Transverse colon (tissue), 4 donors: ENCODE measurements around the gene QKI. TPM values are rescaled to one million over a fixed set of nuclear protein-coding genes. Genes with fewer than 3 reads are reported as not detected.

Source experiments
- DNase-seq: peaks from one replicate; pipeline ENCODE4 v3.0.0-alpha.2; 2019
- H3K27ac ChIP-seq, 4 donors: fragments of 200-600 bp; sonication (generic); 2 replicates each; pipeline ENCODE4 v1.5.1; 2016 to 2018; ENCODE audit warnings: inconsistent platforms in 4 of 4
- H3K27me3 ChIP-seq: fragments of 200-600 bp; sonication (generic); 2 replicates; pipeline ENCODE4 v1.5.1; 2017; ENCODE audit warnings: inconsistent platforms
- H3K36me3 ChIP-seq, 4 donors: fragments of 200-600 bp; sonication (generic); 2 replicates each; pipeline ENCODE4 v1.5.1; 2017 to 2019; ENCODE audit warnings: inconsistent platforms in 4 of 4
- H3K4me1 ChIP-seq, 4 donors: fragments of 200-600 bp; sonication (generic); 2 replicates each; pipeline ENCODE4 v1.5.1; 2017 to 2020; ENCODE audit warnings: inconsistent platforms in 4 of 4
- H3K4me3 ChIP-seq, 4 donors: fragments of 200-600 bp; sonication (generic); 1 replicate in 1 of 4; 2 replicates in 3 of 4; pipeline versions ENCODE4 v1.5.1 to v1.6.1; 2017 to 2019; ENCODE audit warnings: inconsistent platforms in 4 of 4
- H3K9me3 ChIP-seq, 2 donors: fragments of 200-600 bp; sonication (generic); 2 replicates each; pipeline ENCODE4 v1.5.1; 2017 to 2019; ENCODE audit warnings: inconsistent platforms in 2 of 2
- CTCF ChIP-seq, 5 experiments: fragments of 200-600 bp in 3 of 5; fragments of 450-650 bp in 2 of 5; sonication (generic) in 3 of 5; IDR thresholded peaks; 1 replicate in 2 of 5; 2 replicates in 3 of 5; pipeline ENCODE4 v1.5.1; 2016 to 2017; ENCODE audit warnings: antibody characterized with exemption in 5 of 5, inconsistent platforms in 3 of 5, mild to moderate bottlenecking in 2 of 5, moderate library complexity in 1 of 5
- EP300 ChIP-seq: sonication (generic); formaldehyde crosslinking; IDR thresholded peaks from one replicate; pipeline ENCODE4 v1.6.1; 2017; ENCODE audit warnings: antibody characterized with exemption, low read depth
- POLR2A ChIP-seq: fragments of 450-650 bp; IDR thresholded peaks from one replicate; pipeline ENCODE4 v1.6.1; 2016; ENCODE audit warnings: antibody characterized with exemption, mild to moderate bottlenecking, moderate library complexity
- POLR2AphosphoS5 ChIP-seq, 3 donors: sonication (generic); formaldehyde crosslinking; IDR thresholded peaks; one replicate each; pipeline ENCODE4 v1.6.1; 2016; ENCODE audit warnings: antibody characterized with exemption in 3 of 3
- WGBS, 2 donors: methylation state at CpG; one replicate each; pipeline ENCODE4 v1.1.5; 2018; ENCODE audit warnings: low coverage in 1 of 2; 5-methylcytosine and 5-hydroxymethylcytosine counted together
- in situ Hi-C, 4 donors: fragments of 200-750 bp; cut with MboI; loops; one replicate each; pipeline versions ENCODE4 v1.15.0 to v1.15.1; 2017; ENCODE audit warnings: low sequenced_read_pairs in 3 of 4, low pct_ligation_motif_present in 1 of 4, low pct_unique_long_range_greater_than_20kb in 1 of 4
- intact Hi-C: fragments of 100-400 bp; cut with DNase I; formaldehyde crosslinking; loops from one replicate; pipeline ENCODE4 v1.15.1; 2023; ENCODE audit warnings: low total_unique reads
- total RNA-seq, 4 donors: library from RNA; depleted of rRNA; stranded (reverse); fragments of >200 nt; gene quantifications; one replicate each; pipeline ENCODE4 v1.1.0, GENCODE V29; 2016

The QKI gene
- total RNA-seq, 4 donors from 2014 or later: 8.4 to 41.8 (median 22.7) TPM

GRCh38 chr6:163573503-163574179, 159.1 kb downstream of the QKI start:
- in situ Hi-C loops: no loop called here

GRCh38 chr6:163576114-163576513, 161.6 kb downstream of the QKI start:
- in situ Hi-C loops (no loop called here), intact Hi-C loops (no loop called here)
- Histone ChIP-seq H3K4me1 (peaks cover 0 to 14% (median 3%) of the 10 kb centered on the region in 4 donors), H3K9me3 (no peaks in the 10 kb centered on the region), H3K27ac (no peak overlapping the region), H3K27me3 (no peaks in the 10 kb centered on the region), H3K4me3 (no peak overlapping the region), H3K36me3 (no peaks in the 10 kb centered on the region)
- WGBS, 2 donors: 56 to 65% methylated on average over 4 of the region's 4 CpGs
- no peak for TF ChIP-seq EP300
- no peak for TF ChIP-seq POLR2AphosphoS5 (IDR thresholded peaks at IDR 0.05)
- no peak for TF ChIP-seq CTCF (IDR thresholded peaks at IDR 0.05)
- TF ChIP-seq POLR2A: no peak
- DNase-seq: no peak

More at GRCh38 chr6:163573503-163574179, 159.1 kb downstream of the QKI start:
- Histone ChIP-seq H3K9me3 (no peaks in the 10 kb centered on the region), H3K27ac (no peak overlapping the region), H3K27me3 (no peaks in the 10 kb centered on the region), H3K4me3 (no peak overlapping the region), H3K36me3 (no peaks in the 10 kb centered on the region), H3K4me1 (peaks cover 0 to 14% (median 3%) of the 10 kb centered on the region in 4 donors)
- no peak for TF ChIP-seq POLR2AphosphoS5 (IDR thresholded peaks at IDR 0.05)
- no peak for TF ChIP-seq POLR2A
- no peak for TF ChIP-seq EP300
- TF ChIP-seq CTCF (IDR thresholded peaks at IDR 0.05): no peak
- 67 to 75% methylated on average over 4 of the region's 4 CpGs for WGBS, 2 donors
- DNase-seq: no peak
- intact Hi-C loops: no loop called here

- 17 to 43% methylated on average over 1 to 3 of the region's 3 CpGs for WGBS, 2 donors
- Histone ChIP-seq H3K4me1 (peaks cover 0 to 14% (median 3%) of the 10 kb centered on the region in 4 donors), H3K27me3 (no peaks in the 10 kb centered on the region), H3K36me3 (no peaks in the 10 kb centered on the region), H3K9me3 (no peaks in the 10 kb centered on the region), H3K4me3 (no peak overlapping the region), H3K27ac (no peak overlapping the region)
- no peak for DNase-seq
- TF ChIP-seq POLR2A (no peak), CTCF (IDR thresholded peaks at IDR 0.05) (no peak), POLR2AphosphoS5 (IDR thresholded peaks at IDR 0.05) (no peak), EP300 (no peak)
- intact Hi-C loops: no loop called here
- in situ Hi-C loops: no loop called here
These were observed 162.9 kb downstream of the QKI start for GRCh38 chr6:163577404-163577803.

GRCh38 chr6:163579111-163579879, 164.8 kb downstream of the QKI start:
- Histone ChIP-seq H3K36me3 (no peaks in the 10 kb centered on the region), H3K4me3 (no peak overlapping the region), H3K27ac (no peak overlapping the region), H3K9me3 (no peaks in the 10 kb centered on the region), H3K4me1 (peaks cover 0 to 14% (median 3%) of the 10 kb centered on the region in 4 donors), H3K27me3 (no peaks in the 10 kb centered on the region)
- in situ Hi-C loops (no loop called here), intact Hi-C loops (no loop called here)
- TF ChIP-seq EP300: no peak
- TF ChIP-seq POLR2AphosphoS5 (IDR thresholded peaks at IDR 0.05): no peak
- TF ChIP-seq POLR2A: no peak
- no peak for TF ChIP-seq CTCF (IDR thresholded peaks at IDR 0.05)
- DNase-seq: no peak
- 83 to 94% methylated on average over 7 to 13 of the region's 13 CpGs for WGBS, 2 donors
